ENCODE data around the gene IVNS1ABP.

Gene IVNS1ABP

GRCh38 chr1:185348296-185348695, 31.3 kb upstream of the IVNS1ABP start:
- Histone ChIP-seq H3K36me3 (ENCODE audit: insufficient read depth, low read depth, low read length) (no peaks in the 10 kb centered on the region), H3K4me3 (ENCODE audit: low read length) (no peak overlapping the region), H3K27me3 (ENCODE audit: insufficient read depth, low read length) (no peaks in the 10 kb centered on the region), H3K4me1 (ENCODE audit: insufficient read depth, low read length) (no peaks in the 10 kb centered on the region), H3K9me3 (ENCODE audit: insufficient read depth, low read depth, low read length) (no peaks in the 10 kb centered on the region), H3K27ac (ENCODE audit: low read length) (no peak overlapping the region), H3K9ac (ENCODE audit: low read depth, low read length) (no peak overlapping the region)

DNA sequence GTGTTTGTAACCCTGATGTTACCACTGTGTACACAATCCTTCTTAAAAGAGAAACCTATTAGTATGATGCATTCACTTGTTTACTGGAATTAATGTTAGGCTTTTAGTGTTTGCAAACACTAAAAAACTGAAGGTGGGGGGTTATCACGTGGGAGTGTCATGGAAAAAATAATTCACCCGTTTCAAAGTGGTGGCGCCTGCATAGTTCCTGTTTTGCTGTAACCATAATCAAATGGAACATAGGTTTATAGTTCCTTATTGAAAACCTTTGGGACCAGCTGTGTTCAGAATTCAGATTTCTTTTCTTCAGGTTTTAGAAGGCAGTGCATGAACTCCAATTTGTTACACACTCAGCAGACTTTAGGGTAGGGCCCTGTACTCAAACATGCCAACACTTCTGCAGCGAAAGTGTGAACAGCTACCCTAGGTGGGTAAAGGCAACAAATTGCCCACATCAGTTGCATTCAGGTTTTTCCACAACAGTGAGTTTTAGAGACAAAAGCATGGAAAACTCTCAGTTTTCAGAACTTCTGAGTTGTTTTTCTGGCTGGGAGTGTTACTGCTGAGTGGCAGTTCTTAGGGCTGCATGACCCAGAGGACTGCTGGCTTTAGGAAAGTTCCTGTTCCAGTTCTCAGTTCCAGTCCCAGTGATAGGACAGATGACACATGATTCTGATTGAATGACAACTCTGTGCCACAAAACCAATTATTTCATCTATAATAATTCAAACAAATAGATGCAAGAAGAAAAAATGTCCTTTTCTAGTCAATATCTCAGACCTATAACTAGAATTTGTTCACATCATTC, 29.1 kb upstream of the IVNS1ABP start:
- Histone ChIP-seq H3K27me3 (ENCODE audit: insufficient read depth, low read length) (no peaks in the 10 kb centered on the region), H3K9me3 (ENCODE audit: insufficient read depth, low read depth, low read length) (no peaks in the 10 kb centered on the region), H3K4me3 (ENCODE audit: low read length) (no peak overlapping the region), H3K27ac (ENCODE audit: low read length) (no peak overlapping the region), H3K4me1 (ENCODE audit: insufficient read depth, low read length) (no peaks in the 10 kb centered on the region), H3K9ac (ENCODE audit: low read depth, low read length) (no peak overlapping the region), H3K36me3 (ENCODE audit: insufficient read depth, low read depth, low read length) (no peaks in the 10 kb centered on the region)

- Histone ChIP-seq H3K9ac (ENCODE audit: low read depth, low read length) (no peak overlapping the region), H3K36me3 (ENCODE audit: insufficient read depth, low read depth, low read length) (no peaks in the 10 kb centered on the region), H3K9me3 (ENCODE audit: insufficient read depth, low read depth, low read length) (no peaks in the 10 kb centered on the region), H3K4me1 (ENCODE audit: insufficient read depth, low read length) (no peaks in the 10 kb centered on the region), H3K27ac (ENCODE audit: low read length) (no peak overlapping the region), H3K4me3 (ENCODE audit: low read length) (no peak overlapping the region), H3K27me3 (ENCODE audit: insufficient read depth, low read length) (no peaks in the 10 kb centered on the region)
Measured at GRCh38 chr1:185343306-185343705, 26.3 kb upstream of the IVNS1ABP start.

DNA sequence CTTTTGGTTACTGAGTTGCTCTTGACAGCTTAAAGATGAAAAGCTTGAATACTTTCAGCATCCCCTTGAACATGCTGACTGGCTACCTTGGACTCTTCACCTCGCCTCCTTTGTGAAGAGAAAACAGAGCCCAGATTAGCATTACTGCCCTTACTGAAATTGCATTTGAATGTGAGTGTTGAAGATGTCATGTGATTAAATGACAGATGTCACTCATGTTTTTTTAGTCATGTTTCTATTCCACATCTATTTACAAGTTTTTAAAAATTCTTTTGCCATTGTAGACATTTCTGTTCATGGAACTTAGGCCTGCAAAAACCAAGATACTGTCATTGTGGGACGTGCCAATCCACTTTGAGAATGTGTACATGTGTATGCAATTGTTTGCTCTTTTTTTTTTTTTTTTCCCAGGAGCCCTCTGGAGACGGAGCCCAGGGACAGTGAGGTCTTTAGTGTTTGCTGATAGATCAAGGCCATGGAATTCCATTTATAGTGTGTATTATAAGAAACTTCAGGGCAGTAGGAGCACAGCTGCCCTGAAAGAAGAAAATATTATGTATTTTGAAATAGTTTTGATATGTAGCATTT, 25.7 kb upstream of the IVNS1ABP start:
- Histone ChIP-seq H3K4me1 (ENCODE audit: insufficient read depth, low read length) (no peaks in the 10 kb centered on the region), H3K27me3 (ENCODE audit: insufficient read depth, low read length) (no peaks in the 10 kb centered on the region), H3K27ac (ENCODE audit: low read length) (no peak overlapping the region), H3K9me3 (ENCODE audit: insufficient read depth, low read depth, low read length) (no peaks in the 10 kb centered on the region), H3K36me3 (ENCODE audit: insufficient read depth, low read depth, low read length) (no peaks in the 10 kb centered on the region), H3K9ac (ENCODE audit: low read depth, low read length) (no peak overlapping the region), H3K4me3 (ENCODE audit: low read length) (no peak overlapping the region)

DNA sequence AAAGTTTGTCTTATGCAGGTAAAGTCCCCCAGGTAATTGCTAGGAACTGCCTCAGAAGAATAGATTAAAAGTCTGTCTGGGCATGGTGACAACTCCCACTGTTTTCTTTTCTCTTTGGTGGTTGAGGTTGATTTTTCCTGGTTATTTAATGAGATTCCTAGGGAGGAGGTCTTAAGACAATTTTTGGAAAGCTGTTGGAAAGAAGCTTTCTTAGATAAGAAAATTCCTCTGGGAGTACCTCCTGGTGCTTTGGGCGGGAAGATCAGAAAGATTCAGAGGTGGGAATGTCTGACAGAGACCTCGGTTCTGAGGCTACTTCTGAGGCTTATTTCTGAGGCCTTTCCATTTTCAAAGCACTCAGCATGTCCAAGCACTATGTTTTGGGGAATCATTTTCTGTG, 25.0 kb upstream of the IVNS1ABP start:
- Histone ChIP-seq H3K36me3 (ENCODE audit: insufficient read depth, low read depth, low read length) (no peaks in the 10 kb centered on the region), H3K27ac (ENCODE audit: low read length) (no peak overlapping the region), H3K4me3 (ENCODE audit: low read length) (no peak overlapping the region), H3K27me3 (ENCODE audit: insufficient read depth, low read length) (no peaks in the 10 kb centered on the region), H3K9ac (ENCODE audit: low read depth, low read length) (no peak overlapping the region), H3K4me1 (ENCODE audit: insufficient read depth, low read length) (no peaks in the 10 kb centered on the region), H3K9me3 (ENCODE audit: insufficient read depth, low read depth, low read length) (no peaks in the 10 kb centered on the region)

DNA sequence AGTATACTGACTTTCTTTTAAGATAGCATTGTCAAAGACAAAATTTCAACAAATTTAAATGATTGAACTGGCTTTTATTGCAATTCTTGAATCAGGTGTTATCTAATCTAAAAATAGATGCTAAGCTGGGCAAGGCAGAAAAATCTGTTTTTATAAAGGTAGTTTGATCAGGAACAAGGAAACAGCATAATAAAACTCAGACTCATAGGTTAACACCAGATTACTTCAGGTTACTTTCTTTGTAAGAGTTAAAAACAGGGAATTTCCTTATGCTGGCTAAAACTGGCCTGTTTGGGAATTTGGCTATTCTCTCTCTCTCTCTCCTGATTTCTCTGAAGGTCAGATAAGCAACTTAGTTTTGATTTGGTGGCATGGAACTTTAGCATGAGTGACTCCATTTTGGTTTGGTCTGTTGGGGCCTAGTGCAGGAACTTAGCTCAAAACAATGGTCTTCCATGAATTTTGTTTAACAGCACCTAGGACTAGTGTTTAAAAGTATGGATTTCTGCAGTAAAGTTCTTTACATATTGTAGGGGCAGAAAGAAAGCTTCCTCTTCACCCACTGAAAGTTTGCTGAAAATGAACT, 24.2 kb upstream of the IVNS1ABP start:
- no peak overlapping the region for H3K9ac ChIP-seq (ENCODE audit: low read depth, low read length)
- H3K27me3 ChIP-seq (ENCODE audit: insufficient read depth, low read length), result no peaks in the 10 kb centered on the region
- H3K27ac ChIP-seq (ENCODE audit: low read length), result no peak overlapping the region
- H3K4me3 ChIP-seq (ENCODE audit: low read length), result no peak overlapping the region
- no peaks in the 10 kb centered on the region for H3K4me1 ChIP-seq (ENCODE audit: insufficient read depth, low read length)
- H3K36me3 ChIP-seq (ENCODE audit: insufficient read depth, low read depth, low read length), result no peaks in the 10 kb centered on the region
- no peaks in the 10 kb centered on the region for H3K9me3 ChIP-seq (ENCODE audit: insufficient read depth, low read depth, low read length)

DNA sequence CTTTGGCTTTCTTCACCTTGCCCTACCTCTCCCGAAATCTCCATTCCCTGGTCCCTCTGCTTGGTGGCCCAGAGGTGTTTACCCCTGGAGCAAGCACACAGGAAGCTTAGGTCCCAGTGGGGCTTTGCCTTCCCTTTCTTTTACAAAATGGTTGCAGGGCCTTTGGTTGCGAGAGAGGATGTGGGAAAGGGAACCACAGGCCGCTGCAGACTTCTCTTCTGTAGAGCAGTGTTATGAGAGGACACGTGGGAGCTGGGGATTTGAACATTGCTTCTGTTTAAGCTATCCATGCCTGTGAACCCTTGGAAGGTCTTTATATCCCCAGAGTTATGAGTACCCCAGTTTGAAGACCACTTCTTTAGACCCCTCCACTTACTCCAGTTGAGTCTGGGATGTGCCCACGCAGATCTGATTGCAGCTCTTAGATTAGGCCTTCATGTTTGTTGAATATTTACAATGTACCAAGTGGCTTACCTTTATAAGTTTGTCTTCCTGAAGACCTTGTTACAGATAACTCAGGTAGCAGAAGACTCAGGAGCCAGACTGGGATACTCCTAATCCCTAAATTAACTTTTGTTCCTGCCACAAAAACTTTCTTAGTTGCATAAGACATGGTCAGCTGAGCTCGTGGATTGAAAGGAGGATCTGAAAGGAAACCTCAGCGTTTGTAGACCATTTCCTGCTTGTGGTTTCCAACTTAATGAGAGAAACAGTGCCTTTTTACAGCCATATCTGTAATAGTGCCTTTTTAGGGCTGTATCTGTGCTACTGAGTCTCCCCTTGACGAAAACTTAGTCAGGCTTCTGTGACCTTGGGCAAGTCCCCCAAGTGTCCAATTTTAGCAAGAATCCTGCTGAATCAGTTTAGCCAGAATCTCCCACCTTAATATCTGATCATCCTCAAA, 21.9 kb upstream of the IVNS1ABP start:
- Histone ChIP-seq H3K4me3 (ENCODE audit: low read length) (no peak overlapping the region), H3K4me1 (ENCODE audit: insufficient read depth, low read length) (no peaks in the 10 kb centered on the region), H3K27ac (ENCODE audit: low read length) (no peak overlapping the region), H3K27me3 (ENCODE audit: insufficient read depth, low read length) (no peaks in the 10 kb centered on the region), H3K36me3 (ENCODE audit: insufficient read depth, low read depth, low read length) (no peaks in the 10 kb centered on the region), H3K9ac (ENCODE audit: low read depth, low read length) (no peak overlapping the region), H3K9me3 (ENCODE audit: insufficient read depth, low read depth, low read length) (no peaks in the 10 kb centered on the region)

- Histone ChIP-seq H3K4me1 (ENCODE audit: insufficient read depth, low read length) (no peaks in the 10 kb centered on the region), H3K9ac (ENCODE audit: low read depth, low read length) (no peak overlapping the region), H3K4me3 (ENCODE audit: low read length) (no peak overlapping the region)
Measured at GRCh38 chr1:185337246-185337645, 20.2 kb upstream of the IVNS1ABP start.

DNA sequence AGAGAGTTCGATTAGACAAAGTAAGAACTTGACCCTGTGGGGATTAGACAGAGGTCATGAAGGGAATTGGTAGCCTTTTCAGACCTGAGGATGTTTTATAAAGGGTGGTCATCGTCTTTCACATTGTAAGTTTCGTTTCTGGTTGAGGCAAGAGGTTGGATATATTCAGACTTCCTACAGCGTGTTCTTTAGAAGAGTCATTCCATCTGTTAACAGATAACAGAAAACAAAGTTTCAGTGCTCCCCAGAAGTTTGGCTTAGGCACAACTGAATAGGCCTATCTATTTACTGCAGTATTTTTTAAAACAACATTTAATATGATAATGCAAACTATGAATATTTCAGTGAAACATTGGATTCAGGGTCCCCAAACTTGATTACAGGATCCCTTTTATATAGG, 17.1 kb upstream of the IVNS1ABP start:
- H3K36me3 ChIP-seq (ENCODE audit: insufficient read depth, low read depth, low read length), result no peaks in the 10 kb centered on the region
- no peak overlapping the region for H3K9ac ChIP-seq (ENCODE audit: low read depth, low read length)
- no peak overlapping the region for H3K27ac ChIP-seq (ENCODE audit: low read length)
- no peaks in the 10 kb centered on the region for H3K27me3 ChIP-seq (ENCODE audit: insufficient read depth, low read length)
- H3K4me3 ChIP-seq (ENCODE audit: low read length), result no peak overlapping the region
- no peaks in the 10 kb centered on the region for H3K4me1 ChIP-seq (ENCODE audit: insufficient read depth, low read length)
- H3K9me3 ChIP-seq (ENCODE audit: insufficient read depth, low read depth, low read length), result no peaks in the 10 kb centered on the region

More at GRCh38 chr1:185337246-185337645, 20.2 kb upstream of the IVNS1ABP start:
- Histone ChIP-seq H3K9me3 (ENCODE audit: insufficient read depth, low read depth, low read length) (no peaks in the 10 kb centered on the region), H3K36me3 (ENCODE audit: insufficient read depth, low read depth, low read length) (no peaks in the 10 kb centered on the region), H3K27ac (ENCODE audit: low read length) (no peak overlapping the region), H3K27me3 (ENCODE audit: insufficient read depth, low read length) (no peaks in the 10 kb centered on the region)

- Histone ChIP-seq H3K27me3 (ENCODE audit: insufficient read depth, low read length) (no peaks in the 10 kb centered on the region), H3K9me3 (ENCODE audit: insufficient read depth, low read depth, low read length) (no peaks in the 10 kb centered on the region), H3K27ac (ENCODE audit: low read length) (no peak overlapping the region), H3K4me3 (ENCODE audit: low read length) (no peak overlapping the region), H3K4me1 (ENCODE audit: insufficient read depth, low read length) (no peaks in the 10 kb centered on the region), H3K9ac (ENCODE audit: low read depth, low read length) (no peak overlapping the region), H3K36me3 (ENCODE audit: insufficient read depth, low read depth, low read length) (no peaks in the 10 kb centered on the region)
Measured at GRCh38 chr1:185328255-185328654, 11.2 kb upstream of the IVNS1ABP start.

DNA sequence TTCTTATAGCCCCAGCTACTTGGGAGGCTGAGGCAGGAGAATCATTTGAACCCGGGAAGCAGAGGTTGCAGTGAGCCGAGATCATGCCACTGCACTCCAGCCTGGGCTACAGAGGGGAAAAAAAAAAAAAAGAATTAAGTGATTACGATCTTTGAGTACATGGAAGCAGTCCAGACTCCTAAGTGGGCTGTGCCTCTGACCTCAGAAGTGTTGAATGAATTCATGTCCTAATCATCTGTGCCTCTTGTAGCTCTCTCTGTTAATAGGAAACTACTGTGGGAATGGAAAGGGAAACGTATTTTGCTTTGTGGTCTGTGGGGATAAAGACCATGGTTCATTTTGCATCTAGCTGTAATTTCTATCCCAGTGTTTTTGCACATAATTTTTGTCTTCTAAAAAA, 8.4 kb upstream of the IVNS1ABP start:
- Histone ChIP-seq H3K27ac (ENCODE audit: low read length) (no peak overlapping the region), H3K36me3 (ENCODE audit: insufficient read depth, low read depth, low read length) (no peaks in the 10 kb centered on the region), H3K4me1 (ENCODE audit: insufficient read depth, low read length) (no peaks in the 10 kb centered on the region), H3K27me3 (ENCODE audit: insufficient read depth, low read length) (no peaks in the 10 kb centered on the region), H3K9ac (ENCODE audit: low read depth, low read length) (no peak overlapping the region), H3K9me3 (ENCODE audit: insufficient read depth, low read depth, low read length) (no peaks in the 10 kb centered on the region), H3K4me3 (ENCODE audit: low read length) (no peak overlapping the region)

All from iPS-20b (cell line).